Heart right ventricle (tissue), 16 donors: ENCODE measurements around the gene PFKP. TPM values are rescaled to one million over a fixed set of nuclear protein-coding genes. Genes with fewer than 3 reads are reported as not detected.
A peak's percentile ranks its signal among the peaks of the same experiment; 100 is the strongest.

ENCODE experiments used
- ATAC-seq, 8 donors: fragments of 200-7000 bp; cut with Tn5 transposase; one replicate each; pipeline ENCODE4 v1.9.1; 2020; ENCODE audit warnings: mild to moderate bottlenecking in 8 of 8, moderate library complexity in 8 of 8, moderate number of reproducible peaks in 1 of 8
- DNase-seq, 2 donors: peaks; one replicate each; pipeline ENCODE4 v3.0.0-alpha.2; 2020
- H3K27ac ChIP-seq, 10 donors: fragments of 200-600 bp; sonication (generic) in 2 of 10; one replicate each; pipeline versions ENCODE4 v1.5.0 to v1.8.0; 2020 to 2022; ENCODE audit warnings: mild to moderate bottlenecking in 3 of 10
- H3K27me3 ChIP-seq, 7 donors: fragments of 200-600 bp; one replicate each; pipeline ENCODE4 v1.8.0; 2021 to 2022; ENCODE audit warnings: mild to moderate bottlenecking in 2 of 7
- H3K36me3 ChIP-seq, 9 donors: fragments of 200-600 bp; sonication (generic) in 1 of 9; one replicate each; pipeline versions ENCODE4 v1.5.0 to v1.8.0; 2020 to 2022; ENCODE audit warnings: mild to moderate bottlenecking in 2 of 9
- H3K4me1 ChIP-seq, 9 donors: fragments of 200-600 bp; sonication (generic) in 1 of 9; one replicate each; pipeline versions ENCODE4 v1.5.0 to v1.8.0; 2020 to 2022; ENCODE audit warnings: mild to moderate bottlenecking in 4 of 9
- H3K4me3 ChIP-seq, 10 donors: fragments of 200-600 bp; sonication (generic) in 2 of 10; one replicate each; pipeline versions ENCODE4 v1.5.0 to v1.8.0; 2020 to 2022; ENCODE audit warnings: mild to moderate bottlenecking in 7 of 10, moderate library complexity in 2 of 10
- H3K9me3 ChIP-seq, 11 donors: fragments of 200-600 bp in 10 of 11; sonication (generic) in 2 of 11; one replicate each; pipeline versions ENCODE4 v1.5.0 to v1.8.0; 2013 to 2022; ENCODE audit warnings: mild to moderate bottlenecking in 2 of 11, control low read depth in 1 of 11, moderate library complexity in 1 of 11
- CTCF ChIP-seq, 9 donors: fragments of 200-600 bp; sonication (generic) in 2 of 9; IDR thresholded peaks; one replicate each; pipeline versions ENCODE4 v1.5.0 to v1.8.0; 2021 to 2022; ENCODE audit warnings: antibody characterized with exemption in 9 of 9, mild to moderate bottlenecking in 5 of 9, moderate library complexity in 1 of 9
- WGBS, 2 donors: extraction: QIAGEN DNeasy Blood & Tissue Kit; methylation state at CpG; one replicate each; pipeline ENCODE4 v1.1.7; 2013; ENCODE audit warnings: inconsistent platforms in 1 of 2; 5-methylcytosine and 5-hydroxymethylcytosine counted together
- intact Hi-C, 10 donors: fragments of 100-400 bp; cut with DNase I; formaldehyde crosslinking; loops; one replicate each; pipeline versions ENCODE4 v1.11.1 to v1.14.2; 2022
- polyA plus RNA-seq, 2 donors: library from polyadenylated mRNA; stranded (reverse); fragments of 200-250 nt; gene quantifications; one replicate each; pipeline ENCODE4 v1.2.3, GENCODE V29; 2013
- total RNA-seq, 10 donors: library from RNA; stranded (reverse); fragmentation: NEBNext Ultra II Directional in 3 of 10; extraction: Animal tissue kit (Norgen Biotek cat#: 25700) in 3 of 10; gene quantifications; one replicate each; pipeline versions ENCODE4 v1.2.1 to v1.2.4, GENCODE V29; 2021 to 2023
- donor health status: Arrhythmogenic right ventricular cardiomyopathy.
- donor health status: ischemic (EF 13 %, LVEDD 7.1; RV severe dilation, severe dysfunction).
- donor health status: healthy with polysubstance abuse.
- donor health status: DM: no; HTN: yes; CAD: no.
- donor health status: DM: no; HTN: no; CAD: no.
- donor health status: ischemic (EF 25% LVEDD 6.9; RV normal size, moderate dysfunction).
- donor health status: ischemic (EF 25% LVEDD 5.7; RV mildly dilated, moderate dysfunction).
- donor health status: healthy.
- donor health status: DM: yes; HTN: yes; CAD: no.
- donor health status: Ischemic cardiomyopathy.
- donor health status: ischemic (EF 35%, LVEDD 5.7; RV mildly dilated, moderate dysfunction).
- donor health status: nonischemic (EF 11% LVEDD 7.7; RV severe dilation, severe dysfunction).
- donor health status: DM: yes; HTN: yes; CAD: no.
- donor health status: PGD.
- donor health status: ischemic (EF 29% LVEDD 5.4; RV normal size, mild dysfunction).
- donor health status: nonischemic (EF 23%, LVEDD 6.1; RV moderate dilation, normal function).

PFKP gene
- total and polyA plus RNA-seq, 12 donors, result 68.3 to 316 (median 220) TPM

GRCh38 chr10:3123571-3124411 is 56.4 kb downstream of the PFKP start:
- intact Hi-C loops, result no loop called here
- peak overlapping the region in 3 of 10 donors; percentile 11 to 53 (median 41) for H3K27ac ChIP-seq
- no peak overlapping the region for H3K4me3 ChIP-seq
- peaks cover 0 to 41% (median 28%) of the 10 kb centered on the region in 9 donors for H3K4me1 ChIP-seq
- H3K27me3 ChIP-seq, result no peaks in the 10 kb centered on the region
- ATAC-seq (peak; percentile 39 to 80 (median 60)), DNase-seq (peak; percentile 53 to 68)
- H3K36me3 ChIP-seq, result peaks cover 0 to 75% (median 10%) of the 10 kb centered on the region in 9 donors
- WGBS, 2 donors, result 67 to 75% methylated on average over 32 of the region's 32 CpGs
- TF ChIP-seq CTCF (IDR thresholded peaks at IDR 0.05), result no peak
- peaks cover 0 to 4% (median 0%) of the 10 kb centered on the region in 11 donors for H3K9me3 ChIP-seq

DNA sequence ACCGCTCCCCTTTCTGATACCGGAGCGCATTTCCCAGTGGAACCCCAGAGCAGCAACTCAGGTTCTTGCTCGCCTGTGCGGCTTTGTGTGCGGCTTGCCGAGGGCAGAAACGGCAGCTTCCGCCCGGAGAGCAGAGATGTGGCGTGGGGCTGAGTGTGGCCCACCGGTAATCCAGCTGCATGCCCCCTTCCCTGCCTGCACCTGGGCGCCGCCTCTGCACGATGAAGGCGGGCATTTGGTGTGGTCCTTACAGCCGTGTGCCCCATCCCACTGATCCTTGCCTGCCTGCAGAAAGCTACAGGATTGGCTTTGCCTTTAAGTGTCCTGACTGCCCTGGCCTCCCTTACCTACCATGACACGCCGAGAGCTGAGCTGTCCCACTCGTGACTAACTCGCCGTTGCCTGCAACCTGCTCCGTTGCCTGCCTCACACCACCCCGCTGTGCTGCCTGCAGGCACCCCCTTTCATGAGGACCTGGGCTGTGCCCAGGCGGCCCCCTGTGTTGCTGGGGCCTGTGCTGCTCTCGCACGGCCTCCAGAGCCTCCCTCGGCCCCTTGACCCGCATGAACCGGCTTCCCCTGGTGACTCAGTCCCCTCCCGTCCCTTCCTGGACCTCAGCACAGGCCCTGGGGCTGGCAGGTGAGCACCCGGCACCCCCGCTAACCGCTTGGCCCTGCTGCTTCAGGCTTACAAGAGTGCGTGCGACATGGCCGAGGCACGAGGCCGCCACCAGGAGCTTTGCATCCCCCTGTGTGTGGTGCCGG is 57.2 kb downstream of the PFKP start:
- no peak for TF ChIP-seq CTCF (IDR thresholded peaks at IDR 0.05)
- H3K27ac ChIP-seq, result no peak overlapping the region
- no peaks in the 10 kb centered on the region for H3K27me3 ChIP-seq
- intact Hi-C loops, result no loop called here
- peaks cover 0 to 41% (median 28%) of the 10 kb centered on the region in 9 donors for H3K4me1 ChIP-seq
- 92 to 95% methylated on average over 40 of the region's 40 CpGs for WGBS, 2 donors
- H3K9me3 ChIP-seq, result peaks cover 0 to 4% (median 0%) of the 10 kb centered on the region in 11 donors
- H3K4me3 ChIP-seq, result no peak overlapping the region
- peaks cover 0 to 71% (median 10%) of the 10 kb centered on the region in 9 donors for H3K36me3 ChIP-seq
- no peak for DNase-seq
- no peak for ATAC-seq

DNA sequence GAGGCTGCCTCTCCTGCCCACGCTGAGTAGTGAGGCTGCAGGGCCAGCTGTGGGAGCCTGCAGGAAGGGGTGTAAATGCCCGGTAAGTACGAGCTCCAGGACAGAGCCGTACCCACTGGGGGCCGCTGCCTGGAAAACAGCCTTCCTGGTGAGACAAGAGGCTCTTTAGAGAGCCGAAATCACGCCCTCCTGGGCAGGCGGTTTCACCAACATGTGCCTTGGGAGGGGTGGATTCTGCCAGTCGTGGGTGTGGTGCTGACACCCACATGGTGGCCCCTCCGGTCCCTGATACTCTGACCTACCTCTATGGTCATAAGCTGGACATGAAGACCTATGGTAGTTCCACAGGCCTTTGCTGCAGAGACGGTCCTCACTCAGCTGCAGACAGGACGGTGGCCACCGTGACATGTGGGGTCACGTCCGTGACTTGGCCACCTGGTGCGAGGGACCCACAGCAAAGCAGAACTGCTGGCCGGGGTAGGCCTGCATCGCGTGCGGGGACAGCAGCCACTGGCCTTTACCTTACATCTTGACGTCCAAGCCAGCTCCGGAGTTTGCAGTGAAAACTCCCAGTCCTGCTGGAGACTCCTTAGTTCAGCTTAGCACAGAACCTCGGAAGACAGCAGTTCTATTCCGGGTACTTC is 58.3 kb downstream of the PFKP start:
- H3K27me3 ChIP-seq, result no peaks in the 10 kb centered on the region
- H3K4me3 ChIP-seq, result no peak overlapping the region
- no peak for TF ChIP-seq CTCF (IDR thresholded peaks at IDR 0.05)
- 82 to 86% methylated on average over 24 of the region's 24 CpGs for WGBS, 2 donors
- peaks cover 0 to 72% (median 18%) of the 10 kb centered on the region in 9 donors for H3K36me3 ChIP-seq
- intact Hi-C loops, result no loop called here
- peak overlapping the region in 1 of 10 donors; percentile 70 for H3K27ac ChIP-seq
- H3K4me1 ChIP-seq, result peaks cover 0 to 41% (median 28%) of the 10 kb centered on the region in 9 donors
- ATAC-seq, result no peak
- peaks cover 0 to 4% (median 0%) of the 10 kb centered on the region in 11 donors for H3K9me3 ChIP-seq
- DNase-seq, result no peak

- Histone ChIP-seq H3K36me3 (peaks cover 0 to 72% (median 23%) of the 10 kb centered on the region in 9 donors), H3K27ac (peak overlapping the region in 8 of 10 donors; percentile 12 to 74 (median 58)), H3K4me1 (peaks cover 0 to 41% (median 28%) of the 10 kb centered on the region in 9 donors), H3K4me3 (no peak overlapping the region), H3K9me3 (peaks cover 0 to 4% (median 0%) of the 10 kb centered on the region in 11 donors), H3K27me3 (no peaks in the 10 kb centered on the region)
- no peak for TF ChIP-seq CTCF (IDR thresholded peaks at IDR 0.05)
- intact Hi-C loops, result no loop called here
- ATAC-seq (peak in 1 of 8 donors; percentile 1), DNase-seq (no peak)
- 66 to 68% methylated on average over 15 of the region's 15 CpGs for WGBS, 2 donors
Observed at GRCh38 chr10:3126249-3126648, 58.9 kb downstream of the PFKP start.
